Mesothelial cell of epicardium (in vitro differentiated cells): ENCODE data around the gene FAM174C. TPM values are rescaled to one million over a fixed set of nuclear protein-coding genes. Genes with fewer than 3 reads are reported as not detected.

Experiments used
- DNase-seq, 2 experiments: peaks; one replicate each; pipeline ENCODE4 v3.0.0; 2021; ENCODE audit warnings: low spot score in 2 of 2; ENCODE audit not compliant: unreplicated experiment in 2 of 2
- H3K27ac Mint-ChIP-seq: 2 replicates; pipeline ENCODE4 v1.8.0; 2021; ENCODE audit warnings: mixed read lengths
- H3K27me3 Mint-ChIP-seq: 2 replicates; pipeline ENCODE4 v1.8.0; 2021; ENCODE audit warnings: low read depth, mixed read lengths
- H3K36me3 Mint-ChIP-seq: 2 replicates; pipeline ENCODE4 v1.8.0; 2021; ENCODE audit warnings: mixed read lengths
- H3K4me1 Mint-ChIP-seq: 2 replicates; pipeline ENCODE4 v1.8.0; 2021; ENCODE audit warnings: mixed read lengths
- H3K4me3 Mint-ChIP-seq: 2 replicates; pipeline ENCODE4 v1.8.0; 2021; ENCODE audit warnings: mild to moderate bottlenecking, moderate library complexity, mixed read lengths
- H3K9me3 Mint-ChIP-seq: 2 replicates; pipeline ENCODE4 v1.8.0; 2021; ENCODE audit warnings: mixed read lengths
- total RNA-seq: library from RNA; stranded (reverse); gene quantifications from 3 replicates; pipeline ENCODE4 v1.2.1, GENCODE V29; 2021
- TF ChIP-seq, protein P1 (sequence below): fragments of 200-600 bp; sonication (generic); IDR thresholded peaks from one replicate; pipeline ENCODE4 v1.5.0; 2021; ENCODE audit warnings: antibody characterized with exemption; ENCODE audit not compliant: unreplicated experiment

FAM174C gene
- total RNA-seq, 1 donor from 2014 or later = 24.4 TPM

DNA sequence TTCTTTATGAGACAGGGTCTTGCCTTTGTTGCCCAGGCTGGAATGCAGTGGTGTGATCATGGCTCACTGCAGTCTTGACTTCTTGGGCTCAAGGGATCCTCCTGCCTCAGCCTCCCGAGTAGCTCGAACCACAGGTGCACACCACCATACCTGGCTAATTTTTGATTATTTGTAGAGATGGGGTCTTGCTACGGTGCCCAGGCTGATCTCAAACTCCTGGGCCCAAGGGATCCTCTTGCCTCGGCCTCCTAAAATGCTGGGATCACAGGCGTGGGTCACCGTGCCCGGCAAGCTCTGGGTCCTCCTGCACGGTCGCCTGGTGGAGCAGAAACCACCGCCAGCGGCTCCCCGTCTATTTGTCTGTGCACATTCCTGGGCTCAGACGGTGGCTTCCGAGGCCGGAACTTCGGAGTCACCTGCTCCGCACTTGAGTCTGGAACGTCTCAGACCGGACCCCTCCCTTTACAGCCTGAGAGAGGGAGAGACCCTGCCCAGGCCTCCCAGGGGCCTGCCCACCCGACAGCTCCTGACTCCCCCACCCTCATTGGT, 32.5 kb downstream of the FAM174C start:
- H3K27me3 Mint-ChIP-seq = no peaks in the 10 kb centered on the region
- no peaks in the 10 kb centered on the region for H3K9me3 Mint-ChIP-seq
- TF ChIP-seq, protein P1, sequence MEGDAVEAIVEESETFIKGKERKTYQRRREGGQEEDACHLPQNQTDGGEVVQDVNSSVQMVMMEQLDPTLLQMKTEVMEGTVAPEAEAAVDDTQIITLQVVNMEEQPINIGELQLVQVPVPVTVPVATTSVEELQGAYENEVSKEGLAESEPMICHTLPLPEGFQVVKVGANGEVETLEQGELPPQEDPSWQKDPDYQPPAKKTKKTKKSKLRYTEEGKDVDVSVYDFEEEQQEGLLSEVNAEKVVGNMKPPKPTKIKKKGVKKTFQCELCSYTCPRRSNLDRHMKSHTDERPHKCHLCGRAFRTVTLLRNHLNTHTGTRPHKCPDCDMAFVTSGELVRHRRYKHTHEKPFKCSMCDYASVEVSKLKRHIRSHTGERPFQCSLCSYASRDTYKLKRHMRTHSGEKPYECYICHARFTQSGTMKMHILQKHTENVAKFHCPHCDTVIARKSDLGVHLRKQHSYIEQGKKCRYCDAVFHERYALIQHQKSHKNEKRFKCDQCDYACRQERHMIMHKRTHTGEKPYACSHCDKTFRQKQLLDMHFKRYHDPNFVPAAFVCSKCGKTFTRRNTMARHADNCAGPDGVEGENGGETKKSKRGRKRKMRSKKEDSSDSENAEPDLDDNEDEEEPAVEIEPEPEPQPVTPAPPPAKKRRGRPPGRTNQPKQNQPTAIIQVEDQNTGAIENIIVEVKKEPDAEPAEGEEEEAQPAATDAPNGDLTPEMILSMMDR = no peak
- no peaks in the 10 kb centered on the region for H3K36me3 Mint-ChIP-seq
- no peak for DNase-seq
- no peak overlapping the region for H3K27ac Mint-ChIP-seq
- H3K4me3 Mint-ChIP-seq = no peak overlapping the region
- H3K4me1 Mint-ChIP-seq = peaks cover 4% of the 10 kb centered on the region

DNA sequence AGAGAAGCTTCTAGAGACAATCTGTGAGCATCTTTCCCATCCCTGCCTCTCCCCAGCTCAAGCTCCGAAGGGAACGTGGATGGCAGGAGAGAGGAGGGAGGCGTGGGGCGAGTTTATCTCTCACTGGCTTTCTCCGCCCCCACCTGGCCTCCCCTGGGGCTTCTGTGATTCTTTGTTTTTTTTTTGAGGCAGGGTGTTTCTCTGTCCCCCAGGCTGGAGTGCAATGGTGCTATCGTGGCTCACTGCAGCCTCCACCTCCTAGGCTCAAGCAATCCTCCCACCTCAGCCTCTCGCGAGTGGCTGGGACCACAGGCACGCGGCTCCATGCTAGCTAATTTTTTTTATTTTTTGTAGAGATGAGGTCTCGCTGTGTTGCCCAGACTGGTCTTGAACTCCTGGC, 33.4 kb downstream of the FAM174C start:
- Mint-ChIP-seq H3K27me3 (no peaks in the 10 kb centered on the region), H3K4me3 (no peak overlapping the region), H3K36me3 (no peaks in the 10 kb centered on the region), H3K9me3 (no peaks in the 10 kb centered on the region), H3K4me1 (peaks cover 6% of the 10 kb centered on the region), H3K27ac (no peak overlapping the region)
- TF ChIP-seq, protein P1 = no peak
- no peak for DNase-seq

DNA sequence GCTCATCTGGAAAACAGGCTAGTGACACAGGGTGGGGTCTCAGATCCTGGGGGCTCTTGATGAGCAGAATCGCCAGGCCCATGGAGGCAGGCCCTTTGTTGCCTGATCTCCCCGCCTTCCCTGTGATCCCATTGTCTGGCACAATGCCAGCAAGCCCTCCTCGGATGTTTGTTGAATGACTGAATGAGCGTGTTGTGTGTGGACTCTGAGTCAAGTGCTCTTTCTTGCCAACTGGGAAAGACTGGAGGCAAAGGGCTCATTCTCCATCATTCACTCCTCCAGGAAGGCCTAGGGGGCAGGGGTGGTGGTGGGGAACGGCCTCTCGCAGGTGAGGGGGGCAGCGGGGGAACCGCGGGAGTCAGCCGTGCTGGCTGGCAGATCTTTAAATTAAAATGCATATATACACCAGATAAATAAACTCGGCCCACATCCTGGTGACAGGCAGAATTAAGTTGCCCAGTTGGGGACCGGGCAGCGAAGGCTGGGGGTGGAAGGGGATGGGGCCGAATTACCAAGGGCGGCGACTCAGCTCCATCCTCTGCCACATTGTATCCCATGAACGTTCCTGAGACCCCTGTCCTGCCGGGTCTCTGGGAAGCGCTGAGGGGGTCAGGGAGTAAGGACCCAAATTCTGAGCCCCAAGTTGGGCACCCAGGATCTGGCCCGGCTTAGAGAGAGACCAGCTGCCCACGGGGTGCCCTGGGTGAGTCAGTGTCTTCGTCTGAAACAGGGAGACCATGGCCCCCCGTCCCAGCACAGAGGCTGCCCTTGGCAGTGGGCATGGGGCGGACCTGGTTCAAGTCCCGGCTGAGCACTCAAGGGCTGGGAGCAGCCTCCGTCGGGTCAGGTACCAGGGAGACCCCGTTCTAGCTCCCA, 34.9 kb downstream of the FAM174C start:
- Mint-ChIP-seq H3K4me3 (no peak overlapping the region), H3K27ac (no peak overlapping the region), H3K36me3 (no peaks in the 10 kb centered on the region), H3K4me1 (peaks cover 11% of the 10 kb centered on the region), H3K9me3 (no peaks in the 10 kb centered on the region), H3K27me3 (peaks cover 1% of the 10 kb centered on the region)
- TF ChIP-seq, protein P1 = no peak
- no peak for DNase-seq

DNA sequence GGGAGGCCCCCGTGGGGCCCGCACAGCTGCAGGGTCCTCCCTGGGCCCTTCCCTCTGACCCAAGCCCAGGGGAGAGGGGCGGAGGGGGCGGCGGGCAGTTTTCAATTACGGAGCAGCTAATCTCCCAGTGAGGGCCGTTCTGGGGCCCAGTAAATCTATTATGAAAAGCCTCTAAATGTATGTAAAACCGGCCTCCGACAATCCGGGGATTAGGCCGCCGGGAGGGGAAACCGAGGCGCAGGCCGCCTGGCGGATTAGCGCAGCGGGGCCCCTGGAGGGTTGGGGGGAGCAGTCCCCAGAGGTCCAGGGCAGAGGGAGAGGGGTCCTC, 35.5 kb downstream of the FAM174C start:
- Mint-ChIP-seq H3K36me3 (no peaks in the 10 kb centered on the region), H3K27me3 (peaks cover 5% of the 10 kb centered on the region), H3K4me1 (peaks cover 11% of the 10 kb centered on the region), H3K9me3 (no peaks in the 10 kb centered on the region), H3K4me3 (no peak overlapping the region), H3K27ac (no peak overlapping the region)
- TF ChIP-seq, protein P1 = no peak
- no peak for DNase-seq

DNA sequence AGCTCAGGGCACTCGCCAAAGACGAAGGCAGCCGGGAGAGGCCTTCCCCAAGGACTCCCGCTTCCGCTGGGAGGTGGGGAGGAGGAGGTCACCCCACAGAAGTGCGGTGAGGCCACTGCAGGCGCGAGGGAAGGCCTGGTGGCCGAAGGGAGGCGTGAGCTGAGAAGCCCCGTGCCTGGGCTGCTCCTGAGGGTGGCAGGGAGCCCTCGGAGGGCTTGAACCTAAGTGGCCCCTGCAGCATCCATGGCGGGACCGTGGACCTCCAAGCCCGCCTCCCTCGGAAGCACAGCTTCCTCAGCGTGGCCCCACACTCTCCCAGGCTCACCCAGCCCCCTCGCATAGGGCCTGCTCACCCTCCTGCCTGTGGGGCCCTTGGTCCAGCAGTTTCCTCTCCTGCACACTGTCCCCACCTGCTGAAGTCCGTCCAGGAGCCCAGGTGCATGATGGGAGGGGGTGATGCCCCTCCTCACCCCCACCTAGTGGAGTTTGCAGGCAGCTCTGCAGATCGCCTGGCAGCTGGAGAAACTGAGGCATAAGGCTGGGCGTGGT, 36.3 kb downstream of the FAM174C start:
- H3K4me3 Mint-ChIP-seq = no peak overlapping the region
- TF ChIP-seq, protein P1 = no peak
- peaks cover 10% of the 10 kb centered on the region for H3K27me3 Mint-ChIP-seq
- H3K36me3 Mint-ChIP-seq = no peaks in the 10 kb centered on the region
- no peaks in the 10 kb centered on the region for H3K9me3 Mint-ChIP-seq
- H3K27ac Mint-ChIP-seq = no peak overlapping the region
- DNase-seq = no peak
- peaks cover 11% of the 10 kb centered on the region for H3K4me1 Mint-ChIP-seq
